ENCODE measurements around the gene SEC62.
A peak's percentile ranks its signal among the peaks of the same experiment; 100 is the strongest.
"Not testable (repeated sequence)": the region's sequence is repeated elsewhere in the genome, so short reads cannot be mapped to it uniquely, and the experiment has no call there.

The SEC62 gene

DNA sequence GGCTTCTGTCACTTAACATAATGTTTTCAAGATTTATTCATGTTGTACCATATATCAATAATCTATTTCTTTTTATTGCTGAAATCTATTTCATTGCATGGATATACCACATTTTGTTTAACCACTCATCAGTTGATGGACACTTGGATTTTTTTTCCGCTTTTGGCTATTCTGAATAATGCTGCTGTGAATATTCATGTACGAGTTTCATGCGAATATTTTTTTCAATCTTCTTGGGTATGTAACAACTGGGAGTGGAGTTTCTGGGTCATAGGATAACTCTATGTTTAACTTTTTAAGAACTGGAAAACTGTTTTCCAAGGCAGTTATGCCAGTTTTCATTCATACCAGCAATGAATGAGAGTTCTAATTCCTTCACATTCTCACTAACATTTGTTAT, 49.5 kb downstream of the SEC62 start:
- DNase-seq (ENCODE audit: low spot score): no peak

DNA sequence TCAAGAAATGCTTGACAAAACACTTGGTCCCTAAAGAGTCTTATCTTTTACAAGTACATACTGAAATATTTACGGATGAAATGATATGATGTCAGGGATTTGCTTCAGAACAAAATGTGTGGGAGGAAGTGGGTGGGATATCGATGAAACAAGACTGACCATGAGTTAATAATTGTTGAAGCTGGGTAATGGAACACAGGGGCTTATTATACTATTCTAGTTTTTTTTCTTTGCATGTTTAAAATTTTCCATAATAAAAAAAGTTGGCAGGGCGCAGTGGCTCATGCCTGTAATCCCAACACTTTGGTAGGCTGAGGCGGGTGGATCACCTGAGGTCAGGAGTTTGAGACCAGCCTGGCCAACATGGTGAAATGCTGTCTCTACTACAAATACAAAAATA, 52.7 kb downstream of the SEC62 start:
- DNase-seq (ENCODE audit: low spot score): not testable (repeated sequence)

DNA sequence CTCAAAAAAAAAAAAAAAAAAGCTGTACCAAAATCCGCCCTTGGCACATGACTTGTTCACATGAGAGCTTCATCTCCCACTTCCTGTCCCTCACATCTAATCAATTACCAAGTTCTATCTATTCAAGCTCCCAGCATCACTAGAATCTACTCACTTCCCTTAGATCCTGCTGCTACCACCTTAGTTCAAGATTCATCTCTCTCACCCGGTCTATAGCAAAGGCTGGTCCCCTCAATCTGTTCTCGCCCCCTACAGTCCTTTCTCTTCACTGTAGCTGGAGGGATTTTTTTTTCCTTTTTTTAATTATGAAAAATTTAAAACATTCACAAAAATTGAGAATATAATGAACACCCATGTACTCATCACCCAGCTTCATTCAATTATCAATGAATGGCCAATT, 54.5 kb downstream of the SEC62 start:
- no peak for DNase-seq (ENCODE audit: low spot score)

DNA sequence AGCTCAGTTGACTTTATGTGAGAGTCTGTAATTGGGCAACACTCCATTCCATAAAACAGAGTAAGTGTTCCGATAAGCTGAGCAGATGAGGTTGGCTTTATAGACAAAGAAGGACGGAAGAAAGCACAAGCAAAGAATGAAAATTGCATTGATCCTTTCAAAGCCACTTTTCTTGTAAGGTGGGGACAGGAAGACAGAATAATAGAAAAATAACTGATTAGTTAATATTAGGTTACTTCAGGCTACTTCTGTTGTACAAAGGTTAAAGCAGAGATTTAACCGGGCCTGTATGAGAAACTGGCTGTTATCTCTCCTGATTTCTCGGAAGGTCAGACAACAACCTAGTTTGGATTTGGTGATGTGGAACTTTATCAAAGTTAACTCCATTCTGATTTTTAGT, 55.7 kb downstream of the SEC62 start:
- no peak for DNase-seq (ENCODE audit: low spot score)

DNA sequence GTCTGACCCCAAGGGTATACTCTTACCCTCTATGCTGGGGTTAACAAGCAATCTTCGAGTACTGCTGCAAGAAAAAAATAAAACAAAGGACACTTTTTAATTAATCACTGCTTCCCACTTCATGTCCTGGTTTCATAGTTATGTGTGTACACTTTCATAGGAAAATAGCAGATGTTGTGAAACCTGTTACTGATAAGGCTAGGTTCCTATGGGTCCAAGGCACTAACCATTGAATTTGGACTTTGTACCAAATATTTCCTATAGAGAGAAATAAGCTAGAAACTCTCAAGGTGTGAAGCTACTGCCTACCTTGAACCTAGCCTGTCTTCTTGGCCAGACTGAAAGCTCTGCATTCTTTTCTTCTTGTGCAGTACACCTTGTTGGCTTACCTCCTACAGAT, 56.6 kb downstream of the SEC62 start:
- no peak for DNase-seq (ENCODE audit: low spot score)

DNA sequence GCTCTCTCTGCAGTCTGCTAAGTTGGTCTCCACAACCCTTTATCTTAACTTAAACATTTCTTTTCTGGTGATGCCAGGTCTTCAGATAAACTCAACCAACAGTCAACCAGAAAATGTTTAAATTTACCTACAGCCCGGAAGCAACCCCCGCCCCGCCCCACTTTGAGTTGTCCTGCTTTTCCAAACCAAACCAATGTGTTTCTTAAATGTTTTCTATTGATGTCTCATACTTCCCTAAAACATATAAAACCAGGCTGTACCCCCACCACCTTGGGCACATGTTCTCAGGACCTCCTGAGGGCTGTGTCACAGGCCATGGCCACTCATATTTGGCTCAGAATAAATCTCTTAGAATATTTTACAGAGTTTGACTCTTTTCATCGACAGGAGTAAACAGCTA, 58.0 kb downstream of the SEC62 start:
- DNase-seq (ENCODE audit: low spot score): no peak

DNA sequence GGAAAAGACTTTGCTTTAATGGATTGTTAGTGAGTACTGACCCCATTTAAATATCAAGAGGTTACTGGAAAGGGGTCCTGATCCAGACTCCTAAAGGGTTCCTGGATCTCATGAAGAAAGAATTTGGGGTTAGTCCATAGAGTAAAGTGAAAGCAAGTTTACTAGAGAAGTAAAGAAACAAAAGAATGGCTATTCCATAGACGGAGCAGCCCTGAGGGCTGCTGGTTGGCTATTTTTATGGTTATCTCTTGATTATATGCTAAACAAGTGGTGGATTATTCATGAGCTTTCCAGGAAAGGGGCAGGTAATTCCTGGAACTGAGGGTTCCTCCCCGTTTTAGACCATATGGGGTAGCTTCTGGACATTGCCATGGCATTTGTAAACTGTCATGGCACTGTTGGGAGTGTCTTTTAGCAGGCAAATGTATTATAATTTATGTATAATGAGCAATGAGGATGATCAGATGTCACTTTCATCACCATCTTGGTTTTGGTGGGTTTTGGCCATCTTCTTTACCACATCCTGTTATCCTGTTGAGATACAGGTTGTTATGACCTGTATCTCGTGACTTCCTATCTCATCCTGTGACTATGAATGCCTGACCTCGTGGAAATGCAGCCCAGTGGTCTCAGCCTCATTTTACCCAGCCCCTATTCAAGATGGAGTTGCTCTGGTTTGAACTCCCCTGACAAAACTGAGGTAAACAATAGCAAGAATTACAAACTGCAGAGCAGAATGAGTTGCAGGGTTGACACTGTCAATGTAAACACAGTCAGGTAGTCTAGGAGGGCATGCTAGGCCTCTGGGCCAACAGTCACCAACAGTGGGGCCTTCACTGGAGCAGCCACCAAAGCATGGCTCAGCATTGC, 60.9 kb downstream of the SEC62 start:
- no peak for DNase-seq (ENCODE audit: low spot score)

DNA sequence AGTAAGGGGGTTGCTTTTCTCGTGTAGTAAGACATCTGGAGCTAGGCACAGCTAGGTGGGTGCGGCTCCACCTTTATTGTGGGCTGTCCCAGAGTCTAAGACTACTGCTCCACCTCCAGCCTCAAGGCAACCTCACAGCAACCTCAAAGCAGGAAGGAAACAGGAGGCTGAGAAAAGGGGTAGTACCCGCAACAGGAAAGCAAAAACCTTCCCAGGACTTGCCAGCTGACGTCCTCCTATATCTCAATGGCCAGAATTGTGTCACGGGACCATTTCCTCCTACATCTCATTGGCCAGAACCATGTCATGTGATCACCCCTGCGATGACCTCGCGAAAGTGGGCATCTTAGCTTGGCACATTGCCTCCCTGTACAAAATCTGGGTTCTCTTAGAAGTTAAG, 66.9 kb downstream of the SEC62 start:
- no peak for DNase-seq (ENCODE audit: low spot score)

DNA sequence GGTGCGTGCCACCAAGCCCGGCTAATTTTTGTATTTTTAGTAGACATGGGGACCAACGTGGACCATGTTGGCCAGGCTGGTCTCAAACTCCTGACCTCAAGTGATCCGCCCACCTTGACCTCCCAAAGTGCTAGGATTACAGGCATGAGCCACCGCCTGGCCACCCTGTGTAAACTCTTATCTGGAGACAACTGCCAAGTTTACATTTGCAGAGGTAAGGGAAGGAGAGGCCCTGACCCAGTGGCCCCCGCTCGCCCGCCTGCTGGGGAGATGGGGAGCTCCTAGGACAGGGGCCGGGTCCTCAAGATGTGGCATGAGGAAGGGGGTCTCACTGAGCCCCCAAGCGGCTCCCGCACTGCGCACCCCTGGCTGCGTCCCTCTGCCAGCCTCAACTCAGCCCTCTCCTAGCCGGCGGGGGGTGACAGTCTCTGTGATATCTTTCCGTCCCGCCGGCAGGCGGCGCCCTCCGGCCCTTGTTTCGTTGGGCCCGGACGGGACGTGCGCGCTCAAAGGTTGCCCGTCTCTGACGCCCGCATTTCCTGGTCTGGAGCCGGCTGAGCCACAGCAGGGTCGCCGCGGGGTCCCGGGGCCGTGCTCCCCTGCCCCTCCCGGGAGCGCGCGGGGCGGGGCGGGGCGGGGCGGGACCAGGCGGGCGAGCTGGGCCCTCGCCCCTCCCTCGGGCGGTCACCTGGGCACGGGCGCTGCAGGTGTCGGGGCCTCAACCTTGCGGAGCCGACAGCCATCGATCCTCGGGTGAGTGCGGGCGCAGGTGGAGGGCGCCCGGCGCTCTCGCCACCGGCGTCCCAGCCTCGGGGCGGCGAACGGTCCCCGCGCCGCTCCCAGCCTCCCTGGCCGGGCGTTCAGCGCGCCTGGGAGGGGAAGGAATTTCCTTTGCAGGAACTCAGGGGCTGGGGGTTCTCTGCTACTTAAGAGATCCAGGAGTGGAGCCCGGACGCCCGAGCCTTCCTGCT, 71.1 kb downstream of the SEC62 start, which contains the start of gene GPR160:
Gene GPR160 (plus strand): TSS at position 533 of the 971 bp plus-strand sequence. CDS start 45,978 bp downstream, outside the sequence.
- DNase-seq (ENCODE audit: low spot score): peak; percentile 78

DNA sequence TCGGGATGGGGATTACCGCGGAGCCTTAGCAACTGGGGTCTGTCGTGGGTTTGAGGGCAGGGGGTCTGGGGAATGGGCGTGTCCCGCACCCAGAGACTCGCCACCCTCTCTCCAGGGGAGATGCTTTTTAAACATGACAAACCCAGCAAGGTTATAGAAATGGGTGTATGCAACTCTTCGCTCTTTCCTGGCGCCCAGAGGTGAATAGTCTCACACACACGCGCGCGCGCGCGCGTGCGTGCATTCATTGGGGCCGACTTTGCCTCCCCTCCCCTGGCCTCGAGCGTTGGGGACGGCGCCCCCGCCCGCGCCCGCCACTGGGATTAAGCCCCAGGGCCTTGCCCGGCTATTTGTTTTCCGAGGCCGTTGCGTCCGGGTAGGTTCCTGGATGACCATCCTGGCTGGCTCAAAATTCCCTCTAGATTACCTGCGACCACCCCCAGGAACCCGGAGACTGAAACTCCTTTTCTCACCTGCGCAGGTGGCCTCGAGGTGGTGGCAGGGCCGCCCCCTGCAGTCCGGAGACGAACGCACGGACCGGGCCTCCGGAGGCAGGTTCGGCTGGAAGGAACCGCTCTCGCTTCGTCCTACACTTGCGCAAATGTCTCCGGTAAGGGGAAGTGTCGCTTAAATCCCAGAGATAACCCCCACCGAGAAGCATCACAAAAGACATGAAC, 72.0 kb downstream of the SEC62 start:
- no peak for DNase-seq (ENCODE audit: low spot score)

DNA sequence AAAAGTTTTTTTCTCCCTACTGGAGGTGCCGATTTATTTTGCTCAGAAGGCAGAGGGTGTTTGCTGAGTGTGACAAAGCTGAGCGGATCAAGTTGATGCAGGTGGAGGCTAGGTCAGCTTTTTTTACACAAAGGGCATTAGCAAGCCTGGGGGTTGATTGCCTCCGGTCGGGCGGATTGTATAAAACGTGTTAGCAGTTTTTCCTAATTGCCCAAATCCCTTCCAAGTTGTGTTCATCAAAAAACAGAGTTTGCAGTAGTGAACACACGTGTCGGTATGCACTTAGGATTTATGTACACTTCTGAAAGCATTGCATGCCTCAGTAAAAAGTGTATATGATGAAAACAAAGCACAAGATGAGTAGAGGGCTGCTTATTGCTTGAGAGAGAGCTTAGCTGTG, 73.8 kb downstream of the SEC62 start:
- DNase-seq (ENCODE audit: low spot score): no peak

DNA sequence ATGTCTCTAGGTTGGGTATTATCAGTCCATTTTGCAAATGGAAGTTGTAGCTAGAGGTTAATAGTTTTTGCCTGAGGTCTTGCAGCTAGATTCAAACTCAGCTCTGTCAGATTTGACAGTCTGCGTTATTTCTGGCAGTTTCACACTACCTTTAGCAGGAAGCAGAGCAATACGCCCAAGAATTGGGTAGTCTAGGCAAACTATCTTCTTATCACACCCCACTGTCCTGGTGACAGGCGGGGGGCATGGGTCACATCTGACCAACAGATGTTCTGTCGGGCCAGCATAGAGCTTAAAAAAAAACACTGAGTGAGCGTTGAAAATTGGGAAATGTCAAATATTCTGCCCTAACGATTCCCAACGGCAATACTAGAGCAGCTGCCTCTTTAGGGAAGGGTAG, 76.9 kb downstream of the SEC62 start:
- DNase-seq (ENCODE audit: low spot score): no peak

DNA sequence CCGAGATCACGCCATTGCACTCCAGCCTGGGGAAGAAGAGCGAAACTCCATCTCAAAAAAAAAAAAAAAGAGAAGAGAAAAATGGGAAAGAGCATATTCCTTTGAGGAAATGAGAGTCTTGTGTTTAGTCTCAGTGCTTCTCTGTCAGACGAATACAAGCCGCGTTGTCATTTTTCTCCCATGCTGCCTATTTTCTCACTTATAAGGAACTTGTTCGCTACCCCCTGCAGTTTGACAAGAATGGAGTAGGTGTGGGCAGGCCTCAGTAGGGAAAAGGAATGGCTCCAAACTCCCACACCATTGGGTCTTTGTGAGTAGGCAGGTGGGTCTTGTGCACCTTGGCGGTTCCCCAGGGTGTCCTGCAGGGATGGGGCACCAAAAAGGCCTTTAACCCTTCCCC, 77.7 kb downstream of the SEC62 start:
- DNase-seq (ENCODE audit: low spot score): no peak

DNA sequence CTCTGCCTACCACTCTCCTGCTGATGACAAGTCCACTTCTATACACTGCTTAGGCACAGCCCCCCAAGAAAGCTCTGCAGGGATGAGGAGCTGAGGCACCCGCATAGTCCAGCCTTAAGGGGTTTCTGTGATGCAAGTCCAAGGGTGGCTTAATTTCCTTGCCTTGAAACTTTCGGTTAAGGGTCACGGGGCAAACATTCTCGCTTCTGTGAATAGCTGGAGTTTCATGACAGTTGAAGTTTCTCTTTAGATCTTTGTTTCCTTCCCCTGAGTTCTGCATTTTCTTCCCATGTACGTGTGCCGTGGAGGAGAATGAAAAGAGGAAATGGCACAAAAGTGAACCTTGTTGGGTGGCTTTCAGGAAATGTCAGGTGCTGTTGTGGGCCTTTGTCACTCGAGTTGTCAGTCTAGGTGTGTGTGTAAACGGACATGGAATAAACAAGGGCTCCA, 78.2 kb downstream of the SEC62 start:
- DNase-seq (ENCODE audit: low spot score): no peak

DNA sequence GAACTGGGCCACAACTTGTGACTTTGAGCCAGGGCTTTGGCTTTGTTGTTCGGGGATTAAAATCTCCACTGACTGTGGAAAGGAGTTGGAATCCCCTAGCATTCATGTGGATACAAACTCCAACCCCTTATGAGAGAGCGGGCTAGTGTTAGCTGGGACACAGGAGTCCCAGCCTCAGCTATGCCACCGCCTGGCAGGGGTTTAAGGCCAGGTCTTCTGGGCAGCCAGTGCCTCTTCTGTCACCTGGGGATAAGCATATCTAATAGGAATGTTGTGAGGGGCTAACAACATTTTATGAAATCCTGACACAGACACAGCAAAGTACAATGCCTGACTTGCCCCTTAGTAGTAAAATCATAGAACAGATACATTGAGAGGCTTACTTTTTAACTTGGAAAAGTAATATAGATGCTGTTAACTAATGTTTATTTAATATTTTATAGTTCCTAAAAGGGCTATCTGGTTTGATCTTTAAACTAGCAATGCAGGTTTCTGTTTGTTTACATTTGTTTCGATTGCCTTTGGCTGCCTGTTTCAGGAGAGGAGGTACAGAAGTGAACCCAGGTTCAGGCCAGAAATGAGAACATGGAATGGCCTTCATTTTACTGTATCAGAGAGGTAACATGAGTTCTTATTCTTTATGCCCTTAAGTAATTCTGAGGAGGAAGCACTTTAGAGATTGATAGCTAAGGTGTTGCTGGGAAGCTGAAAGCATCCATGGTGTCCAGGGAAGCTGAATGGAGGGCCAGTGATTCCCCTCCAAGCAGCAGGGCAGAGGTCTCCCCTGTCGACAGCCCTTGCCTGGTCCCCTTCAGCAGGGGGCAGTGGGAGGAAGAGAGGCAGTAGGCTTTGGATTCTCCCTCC, 79.9 kb downstream of the SEC62 start:
- DNase-seq (ENCODE audit: low spot score): no peak

DNA sequence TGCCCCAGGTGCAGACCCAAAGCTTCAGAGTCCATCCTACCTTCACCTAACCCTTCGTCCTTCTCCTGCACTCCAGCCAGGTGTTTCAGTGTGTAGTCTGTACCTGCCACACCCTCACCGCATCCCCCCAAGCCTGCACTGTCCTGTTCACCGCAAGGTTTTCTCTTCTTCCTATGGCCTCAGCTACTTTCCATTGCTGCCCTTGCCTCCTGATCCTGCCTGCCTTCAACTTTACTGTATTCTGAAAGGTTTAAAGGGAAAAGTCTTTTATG, 80.5 kb downstream of the SEC62 start:
- no peak for DNase-seq (ENCODE audit: low spot score)

All from RKO (cell line).